HepG2 (cell line): Measurements from ENCODE around the gene DNASE1. TPM values are rescaled to one million over a fixed set of nuclear protein-coding genes. Genes with fewer than 3 reads are reported as not detected.

Experiments used
- AHR ChIP-seq: IDR thresholded peaks from 2 replicates; pipeline ENCODE4 v1.6.1; 2018; ENCODE audit warnings: missing genetic modification reagents, missing compliant biosample characterization
- ASH2L ChIP-seq: fragments of 300-600, 200-600 bp; sonication (generic); IDR thresholded peaks from 2 replicates; pipeline ENCODE4 v1.7.0; 2017; ENCODE audit warnings: low read depth, mild to moderate bottlenecking, moderate library complexity, mixed read lengths, low read length; ENCODE audit not compliant: insufficient read length
- ATF7-NPFF ChIP-seq: sonication (generic); formaldehyde crosslinking; IDR thresholded peaks from 2 replicates; pipeline ENCODE4 v1.8.1; 2023; ENCODE audit warnings: mild to moderate bottlenecking, low read depth, missing genetic modification reagents, moderate library complexity
- HOXA5 ChIP-seq: sonication (generic); formaldehyde crosslinking; IDR thresholded peaks from 2 replicates; pipeline ENCODE4 v1.4.0; 2020; ENCODE audit warnings: missing genetic modification reagents
- KDM5B ChIP-seq: sonication (generic); formaldehyde crosslinking; IDR thresholded peaks from 2 replicates; pipeline ENCODE4 v1.4.0; 2020; ENCODE audit warnings: missing genetic modification reagents, mild to moderate bottlenecking, borderline replicate concordance
- NFKBIZ ChIP-seq: IDR thresholded peaks from 2 replicates; pipeline ENCODE4 v1.6.1; 2018; ENCODE audit warnings: missing genetic modification reagents, missing compliant biosample characterization
- PHF20 ChIP-seq: sonication (generic); formaldehyde crosslinking; IDR thresholded peaks from 2 replicates; pipeline ENCODE4 v1.5.0; 2020; ENCODE audit warnings: mild to moderate bottlenecking, missing genetic modification reagents
- PHF21A ChIP-seq: sonication (generic); formaldehyde crosslinking; IDR thresholded peaks from 2 replicates; pipeline ENCODE4 v1.5.0; 2020; ENCODE audit warnings: mild to moderate bottlenecking, missing genetic modification reagents
- POGZ ChIP-seq: sonication (generic); formaldehyde crosslinking; IDR thresholded peaks from 2 replicates; pipeline ENCODE4 v1.4.0; 2020; ENCODE audit warnings: mild to moderate bottlenecking, missing genetic modification reagents
- SOX5 ChIP-seq: IDR thresholded peaks from 2 replicates; pipeline ENCODE4 v1.6.1; 2016; ENCODE audit warnings: borderline replicate concordance
- TCF12 ChIP-seq, 2 experiments: fragments of 450-650 bp in 1 of 2; sonication (generic) in 1 of 2; formaldehyde crosslinking in 1 of 2; IDR thresholded peaks; 2 replicates each; pipeline versions ENCODE4 v1.6.1 to v1.8.0; 2017 to 2022; ENCODE audit warnings: antibody characterized with exemption in 1 of 2, mild to moderate bottlenecking in 1 of 2, missing genetic modification reagents in 1 of 2, moderate library complexity in 1 of 2
- TGIF2 ChIP-seq: IDR thresholded peaks from 2 replicates; pipeline ENCODE4 v1.6.1; 2016; ENCODE audit warnings: control low read depth, missing compliant biosample characterization
- ZFP62 ChIP-seq: sonication (generic); formaldehyde crosslinking; IDR thresholded peaks from 2 replicates; pipeline ENCODE4 v1.4.0; 2020; ENCODE audit warnings: missing genetic modification reagents
- polyA plus RNA-seq, 8 experiments: library from polyadenylated mRNA; depleted of rRNA in 3 of 8; stranded (reverse) in 7 of 8; unstranded in 1 of 8; fragments of >200 nt; fragmentation: Illumina TruSeq in 4 of 8; extraction: Trizol in 4 of 8; gene quantifications; 2 replicates each; pipeline versions ENCODE4 v1.2.1 to v1.2.3, GENCODE V29; 2011 to 2016; ENCODE audit warnings: low read depth in 4 of 8, missing spikeins in 1 of 8, mixed read lengths in 1 of 8; ENCODE audit not compliant: insufficient read depth in 1 of 8
- total RNA-seq, 5 experiments: library from RNA; depleted of rRNA; stranded (reverse); fragments of >200 nt; fragmentation: Illumina TruSeq; extraction: Trizol; gene quantifications; 2 replicates each; pipeline ENCODE4 v1.2.3, GENCODE V29; 2016; ENCODE audit warnings: low read depth in 1 of 5
- TF ChIP-seq, protein P1 (sequence below): sonication (generic); formaldehyde crosslinking; IDR thresholded peaks from 2 replicates; pipeline ENCODE4 v1.4.0; 2020; ENCODE audit warnings: missing genetic modification reagents
- TF ChIP-seq, protein P2 (sequence below): IDR thresholded peaks from 2 replicates; pipeline ENCODE4 v1.6.1; 2016; ENCODE audit warnings: low read depth, borderline replicate concordance
- TF ChIP-seq, protein P3 (sequence below): sonication (generic); formaldehyde crosslinking; IDR thresholded peaks from 2 replicates; pipeline ENCODE4 v1.4.0; 2020; ENCODE audit warnings: missing genetic modification reagents
- TF ChIP-seq, protein P4 (sequence below): sonication (generic); formaldehyde crosslinking; IDR thresholded peaks from 2 replicates; pipeline ENCODE4 v1.4.0; 2020; ENCODE audit warnings: mild to moderate bottlenecking, missing genetic modification reagents

The DNASE1 gene
- total and polyA plus RNA-seq, 2 of the 13 experiments (the other 11 are each of a cell fraction or from before 2014, with no cell fraction given), result 7.1 to 11.1 TPM

DNA sequence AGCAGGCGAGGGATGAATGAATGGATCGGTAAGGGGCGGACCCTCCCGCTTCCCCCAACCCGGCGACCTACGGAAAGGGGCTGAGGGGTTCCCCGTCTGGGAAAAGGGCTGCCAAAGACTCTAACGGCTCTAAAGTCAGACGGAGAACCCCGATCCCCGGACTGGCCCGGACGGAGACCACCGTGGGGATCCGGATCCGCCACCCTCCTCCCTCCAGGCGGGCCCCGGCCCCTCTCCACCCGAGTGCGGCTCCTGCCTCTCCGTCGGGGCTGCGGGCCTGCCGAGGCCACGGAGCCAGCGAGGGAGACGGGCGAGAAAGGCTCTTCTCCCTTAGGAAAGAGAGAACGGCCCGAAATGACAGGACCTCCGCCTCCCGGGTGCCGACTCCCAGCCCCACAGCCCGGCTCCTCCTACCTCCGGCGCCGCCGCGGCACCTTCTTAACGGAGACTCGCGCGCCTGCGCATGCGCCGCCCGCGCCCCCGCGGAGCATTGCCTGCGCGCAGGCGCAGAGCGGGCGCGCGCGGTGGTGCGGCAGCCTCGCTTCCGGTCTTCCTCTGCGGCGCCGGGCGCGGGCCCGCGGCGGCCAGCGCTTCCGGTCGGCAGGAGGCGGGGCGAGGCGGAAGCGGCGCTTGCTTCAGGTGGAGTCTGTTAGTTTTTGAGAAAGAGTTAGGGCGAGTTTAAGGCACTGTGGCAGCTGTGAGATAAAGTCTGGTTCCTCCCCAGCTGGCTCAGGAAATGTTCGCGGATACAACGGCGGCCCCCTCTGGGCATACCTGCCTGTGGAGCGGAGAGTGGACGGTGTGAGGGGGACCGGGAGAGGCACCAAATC is 43.1 kb upstream of the DNASE1 start, which contains the start of gene SLX4 (continued):
- TF ChIP-seq, protein P1, sequence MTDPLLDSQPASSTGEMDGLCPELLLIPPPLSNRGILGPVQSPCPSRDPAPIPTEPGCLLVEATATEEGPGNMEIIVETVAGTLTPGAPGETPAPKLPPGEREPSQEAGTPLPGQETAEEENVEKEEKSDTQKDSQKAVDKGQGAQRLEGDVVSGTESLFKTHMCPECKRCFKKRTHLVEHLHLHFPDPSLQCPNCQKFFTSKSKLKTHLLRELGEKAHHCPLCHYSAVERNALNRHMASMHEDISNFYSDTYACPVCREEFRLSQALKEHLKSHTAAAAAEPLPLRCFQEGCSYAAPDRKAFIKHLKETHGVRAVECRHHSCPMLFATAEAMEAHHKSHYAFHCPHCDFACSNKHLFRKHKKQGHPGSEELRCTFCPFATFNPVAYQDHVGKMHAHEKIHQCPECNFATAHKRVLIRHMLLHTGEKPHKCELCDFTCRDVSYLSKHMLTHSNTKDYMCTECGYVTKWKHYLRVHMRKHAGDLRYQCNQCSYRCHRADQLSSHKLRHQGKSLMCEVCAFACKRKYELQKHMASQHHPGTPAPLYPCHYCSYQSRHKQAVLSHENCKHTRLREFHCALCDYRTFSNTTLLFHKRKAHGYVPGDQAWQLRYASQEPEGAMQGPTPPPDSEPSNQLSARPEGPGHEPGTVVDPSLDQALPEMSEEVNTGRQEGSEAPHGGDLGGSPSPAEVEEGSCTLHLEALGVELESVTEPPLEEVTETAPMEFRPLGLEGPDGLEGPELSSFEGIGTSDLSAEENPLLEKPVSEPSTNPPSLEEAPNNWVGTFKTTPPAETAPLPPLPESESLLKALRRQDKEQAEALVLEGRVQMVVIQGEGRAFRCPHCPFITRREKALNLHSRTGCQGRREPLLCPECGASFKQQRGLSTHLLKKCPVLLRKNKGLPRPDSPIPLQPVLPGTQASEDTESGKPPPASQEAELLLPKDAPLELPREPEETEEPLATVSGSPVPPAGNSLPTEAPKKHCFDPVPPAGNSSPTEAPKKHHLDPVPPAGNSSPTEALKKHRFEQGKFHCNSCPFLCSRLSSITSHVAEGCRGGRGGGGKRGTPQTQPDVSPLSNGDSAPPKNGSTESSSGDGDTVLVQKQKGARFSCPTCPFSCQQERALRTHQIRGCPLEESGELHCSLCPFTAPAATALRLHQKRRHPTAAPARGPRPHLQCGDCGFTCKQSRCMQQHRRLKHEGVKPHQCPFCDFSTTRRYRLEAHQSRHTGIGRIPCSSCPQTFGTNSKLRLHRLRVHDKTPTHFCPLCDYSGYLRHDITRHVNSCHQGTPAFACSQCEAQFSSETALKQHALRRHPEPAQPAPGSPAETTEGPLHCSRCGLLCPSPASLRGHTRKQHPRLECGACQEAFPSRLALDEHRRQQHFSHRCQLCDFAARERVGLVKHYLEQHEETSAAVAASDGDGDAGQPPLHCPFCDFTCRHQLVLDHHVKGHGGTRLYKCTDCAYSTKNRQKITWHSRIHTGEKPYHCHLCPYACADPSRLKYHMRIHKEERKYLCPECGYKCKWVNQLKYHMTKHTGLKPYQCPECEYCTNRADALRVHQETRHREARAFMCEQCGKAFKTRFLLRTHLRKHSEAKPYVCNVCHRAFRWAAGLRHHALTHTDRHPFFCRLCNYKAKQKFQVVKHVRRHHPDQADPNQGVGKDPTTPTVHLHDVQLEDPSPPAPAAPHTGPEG (CRISPR knock-in tag), result peak; percentile 13; the same call in 1 of the 2 replicates
- TF ChIP-seq TCF12 (IDR thresholded peaks at IDR 0.05) (no peak), TCF12 (CRISPR knock-in tag; IDR thresholded peaks at IDR 0.05) (0 out of 2 replicates have a peak, but pooled peaks have one; percentile 68), NFKBIZ (CRISPR knock-in tag) (peak; percentile 54; the same call in 1 of the 2 replicates), PHF21A (CRISPR knock-in tag) (0 out of 2 replicates have a peak, but pooled peaks have one; percentile 9), ASH2L (peak; percentile 46), AHR (CRISPR knock-in tag) (peak; percentile 31; the same call in 1 of the 2 replicates), ATF7-NPFF (CRISPR knock-in tag) (peak; percentile 30; the same call in 1 of the 2 replicates), ZFP62 (CRISPR knock-in tag) (no peak), PHF20 (CRISPR knock-in tag) (peak; percentile 68), TGIF2 (CRISPR knock-in tag) (peak; percentile 52; the same call in 1 of the 2 replicates), KDM5B (CRISPR knock-in tag) (peak; percentile 66; the same call in 1 of the 2 replicates), SOX5 (CRISPR knock-in tag) (0 out of 2 replicates have a peak, but pooled peaks have one; percentile 7), POGZ (0 out of 2 replicates have a peak, but pooled peaks have one; percentile 22), HOXA5 (CRISPR knock-in tag) (peak; percentile 26; the same call in 1 of the 2 replicates)
- TF ChIP-seq, protein P2, sequence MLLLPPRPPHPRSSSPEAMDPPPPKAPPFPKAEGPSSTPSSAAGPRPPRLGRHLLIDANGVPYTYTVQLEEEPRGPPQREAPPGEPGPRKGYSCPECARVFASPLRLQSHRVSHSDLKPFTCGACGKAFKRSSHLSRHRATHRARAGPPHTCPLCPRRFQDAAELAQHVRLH (CRISPR knock-in tag), result peak; percentile 41; the same call in 1 of the 2 replicates
- TF ChIP-seq, protein P3, sequence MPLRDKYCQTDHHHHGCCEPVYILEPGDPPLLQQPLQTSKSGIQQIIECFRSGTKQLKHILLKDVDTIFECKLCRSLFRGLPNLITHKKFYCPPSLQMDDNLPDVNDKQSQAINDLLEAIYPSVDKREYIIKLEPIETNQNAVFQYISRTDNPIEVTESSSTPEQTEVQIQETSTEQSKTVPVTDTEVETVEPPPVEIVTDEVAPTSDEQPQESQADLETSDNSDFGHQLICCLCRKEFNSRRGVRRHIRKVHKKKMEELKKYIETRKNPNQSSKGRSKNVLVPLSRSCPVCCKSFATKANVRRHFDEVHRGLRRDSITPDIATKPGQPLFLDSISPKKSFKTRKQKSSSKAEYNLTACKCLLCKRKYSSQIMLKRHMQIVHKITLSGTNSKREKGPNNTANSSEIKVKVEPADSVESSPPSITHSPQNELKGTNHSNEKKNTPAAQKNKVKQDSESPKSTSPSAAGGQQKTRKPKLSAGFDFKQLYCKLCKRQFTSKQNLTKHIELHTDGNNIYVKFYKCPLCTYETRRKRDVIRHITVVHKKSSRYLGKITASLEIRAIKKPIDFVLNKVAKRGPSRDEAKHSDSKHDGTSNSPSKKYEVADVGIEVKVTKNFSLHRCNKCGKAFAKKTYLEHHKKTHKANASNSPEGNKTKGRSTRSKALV (CRISPR knock-in tag), result no peak
- TF ChIP-seq, protein P4, sequence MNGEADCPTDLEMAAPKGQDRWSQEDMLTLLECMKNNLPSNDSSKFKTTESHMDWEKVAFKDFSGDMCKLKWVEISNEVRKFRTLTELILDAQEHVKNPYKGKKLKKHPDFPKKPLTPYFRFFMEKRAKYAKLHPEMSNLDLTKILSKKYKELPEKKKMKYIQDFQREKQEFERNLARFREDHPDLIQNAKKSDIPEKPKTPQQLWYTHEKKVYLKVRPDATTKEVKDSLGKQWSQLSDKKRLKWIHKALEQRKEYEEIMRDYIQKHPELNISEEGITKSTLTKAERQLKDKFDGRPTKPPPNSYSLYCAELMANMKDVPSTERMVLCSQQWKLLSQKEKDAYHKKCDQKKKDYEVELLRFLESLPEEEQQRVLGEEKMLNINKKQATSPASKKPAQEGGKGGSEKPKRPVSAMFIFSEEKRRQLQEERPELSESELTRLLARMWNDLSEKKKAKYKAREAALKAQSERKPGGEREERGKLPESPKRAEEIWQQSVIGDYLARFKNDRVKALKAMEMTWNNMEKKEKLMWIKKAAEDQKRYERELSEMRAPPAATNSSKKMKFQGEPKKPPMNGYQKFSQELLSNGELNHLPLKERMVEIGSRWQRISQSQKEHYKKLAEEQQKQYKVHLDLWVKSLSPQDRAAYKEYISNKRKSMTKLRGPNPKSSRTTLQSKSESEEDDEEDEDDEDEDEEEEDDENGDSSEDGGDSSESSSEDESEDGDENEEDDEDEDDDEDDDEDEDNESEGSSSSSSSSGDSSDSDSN (CRISPR knock-in tag), result peak; percentile 76
